NCI-H2196 treated with DMSO at 0.1 percent for 48 hours (cell line): ENCODE measurements around the gene POR.
A peak's percentile ranks its signal among the peaks of the same experiment; 100 is the strongest.
"Not testable (repeated sequence)": the region's sequence is repeated elsewhere in the genome, so short reads cannot be mapped to it uniquely, and the experiment has no call there.

Source experiments
- DNase-seq: peaks from one replicate; lab custom pipeline; 2025; ENCODE audit not compliant: unreplicated experiment; lab: John Stamatoyannopoulos, UW

The POR gene

DNA sequence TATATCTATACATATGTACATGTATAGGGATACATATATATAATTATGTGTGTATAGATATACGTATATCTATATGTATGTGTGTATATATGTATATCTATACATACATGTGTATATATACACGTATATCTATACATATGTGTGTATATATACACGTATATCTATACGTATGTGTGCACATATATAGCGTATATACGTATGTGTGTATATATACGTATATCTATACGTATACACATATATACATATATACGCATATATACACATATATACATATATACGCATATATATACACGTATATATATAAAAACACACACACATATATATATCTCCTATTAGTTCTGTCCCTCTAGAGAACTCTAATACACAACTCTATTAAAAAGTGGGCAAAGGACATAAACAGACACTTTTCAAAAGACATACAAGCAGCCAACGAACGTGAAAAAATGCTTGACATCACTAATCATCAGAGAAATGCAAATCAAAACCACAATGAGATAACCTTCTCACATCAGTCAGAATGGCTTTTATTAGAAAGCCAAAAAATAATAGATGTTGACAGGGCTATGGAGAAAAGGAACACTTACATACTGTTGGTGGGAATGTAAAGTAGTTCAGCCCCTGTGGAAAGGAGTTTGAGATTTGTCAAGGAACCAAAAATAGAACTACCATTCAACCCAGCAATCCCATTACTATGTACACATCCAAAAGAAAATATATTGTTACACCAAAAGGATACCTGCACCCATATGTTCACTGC, 101.4 kb downstream of the POR start:
- no peak for DNase-seq

DNA sequence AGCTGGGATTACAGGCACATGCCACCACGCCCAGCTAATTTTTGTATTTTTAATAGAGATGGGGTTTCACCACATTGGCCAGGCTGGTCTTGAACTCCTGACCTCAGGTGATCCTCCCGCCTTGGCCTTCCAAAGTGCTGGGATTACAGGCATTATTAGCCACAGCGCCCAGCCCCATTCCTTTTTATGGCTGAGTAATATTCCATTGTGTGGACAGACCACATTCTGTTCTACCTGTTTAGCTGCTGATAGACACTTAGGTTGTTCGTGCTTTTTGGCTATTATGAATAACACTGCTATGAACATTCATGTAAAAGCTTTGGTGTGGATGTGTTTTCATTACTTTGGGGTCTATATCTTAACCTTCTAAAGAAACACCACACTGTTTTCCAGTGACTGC, 103.6 kb downstream of the POR start:
- not testable (repeated sequence) for DNase-seq

DNA sequence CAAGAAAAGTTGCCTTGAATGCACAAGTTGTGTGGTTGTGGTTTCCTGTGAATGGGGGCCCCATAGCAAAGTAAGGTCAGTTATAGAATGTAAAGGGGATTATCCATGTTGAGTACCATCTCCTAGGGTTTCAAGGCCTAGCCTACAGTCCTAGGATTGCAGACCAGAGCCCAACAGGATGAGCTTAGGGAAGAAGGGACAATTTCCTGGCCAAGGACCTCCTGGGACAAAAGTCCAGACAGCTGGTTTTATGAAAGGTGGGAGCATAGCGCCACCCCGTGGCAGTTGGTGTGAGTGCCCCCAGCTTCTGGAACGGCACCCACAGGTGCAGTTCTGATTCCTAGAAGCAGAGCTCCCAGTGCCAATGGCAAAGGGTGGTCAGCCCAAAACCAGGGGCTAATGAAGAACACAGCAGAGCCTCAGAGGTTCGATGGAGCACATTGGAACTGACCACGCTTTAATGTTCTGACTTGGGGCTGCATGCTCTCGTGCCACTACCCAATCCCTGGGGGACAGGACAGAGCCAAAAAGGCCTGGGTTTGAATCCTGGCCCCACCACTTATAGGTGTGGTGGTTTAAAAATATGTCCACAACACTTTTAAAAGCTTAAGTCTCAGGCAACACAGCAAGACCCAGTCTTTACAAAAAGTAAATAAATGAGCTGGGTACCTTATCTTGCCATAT, 105.2 kb downstream of the POR start:
- peak; percentile 51 for DNase-seq

DNA sequence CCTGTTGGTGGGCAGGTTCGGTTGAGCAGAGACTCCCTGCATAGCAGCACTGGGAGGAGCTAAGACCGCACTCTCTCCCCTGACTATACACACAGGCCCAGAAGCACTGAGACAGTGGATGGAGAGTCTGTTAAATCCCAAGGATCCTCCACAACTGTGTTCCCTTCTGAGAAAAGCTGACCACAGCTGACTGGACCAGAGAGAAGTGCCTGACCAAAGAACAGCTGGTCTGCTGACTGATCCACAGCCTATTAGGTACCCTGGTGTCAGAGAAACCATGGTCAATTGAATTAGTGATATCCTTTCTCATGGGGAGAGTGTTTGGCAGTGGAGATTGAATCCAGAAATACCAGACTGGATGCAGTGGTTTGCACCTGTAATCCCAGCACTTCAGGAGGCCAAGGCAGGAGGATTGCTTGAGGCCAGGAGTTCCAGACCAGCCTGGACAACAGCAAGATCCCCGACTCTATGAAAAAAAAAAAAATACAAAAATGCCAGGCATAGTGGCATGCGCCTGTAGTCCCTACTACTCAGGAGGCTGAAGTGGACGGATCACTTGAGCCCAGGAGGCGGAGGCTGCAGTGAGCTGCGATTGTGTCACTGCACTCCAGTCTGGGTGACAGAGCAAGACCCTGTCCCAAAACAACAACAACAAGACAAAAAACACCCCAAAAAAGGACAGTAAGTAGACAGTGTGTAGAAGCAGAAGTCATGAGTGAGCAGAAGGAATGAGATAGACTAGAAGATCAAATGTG, 107.2 kb downstream of the POR start:
- DNase-seq = no peak

DNA sequence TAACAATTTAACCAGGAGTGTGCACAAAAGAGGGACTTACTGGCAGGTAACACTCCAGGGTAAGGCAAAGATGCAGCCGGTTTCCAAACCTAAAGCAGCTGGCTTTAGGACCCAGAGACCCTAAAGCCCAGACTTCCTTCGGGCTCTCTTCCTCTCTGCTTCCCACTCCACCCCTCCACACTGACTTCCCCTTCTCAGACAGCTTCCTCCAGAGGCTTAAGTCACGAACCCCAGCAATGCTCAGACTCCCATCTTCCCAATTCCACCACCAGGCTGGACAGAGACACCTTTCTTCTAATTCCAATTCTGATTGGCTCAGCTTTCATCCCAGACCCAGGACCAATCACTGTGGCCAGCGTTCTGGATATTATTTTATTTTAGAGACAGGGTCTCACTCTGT, 108.0 kb downstream of the POR start:
- DNase-seq = no peak

DNA sequence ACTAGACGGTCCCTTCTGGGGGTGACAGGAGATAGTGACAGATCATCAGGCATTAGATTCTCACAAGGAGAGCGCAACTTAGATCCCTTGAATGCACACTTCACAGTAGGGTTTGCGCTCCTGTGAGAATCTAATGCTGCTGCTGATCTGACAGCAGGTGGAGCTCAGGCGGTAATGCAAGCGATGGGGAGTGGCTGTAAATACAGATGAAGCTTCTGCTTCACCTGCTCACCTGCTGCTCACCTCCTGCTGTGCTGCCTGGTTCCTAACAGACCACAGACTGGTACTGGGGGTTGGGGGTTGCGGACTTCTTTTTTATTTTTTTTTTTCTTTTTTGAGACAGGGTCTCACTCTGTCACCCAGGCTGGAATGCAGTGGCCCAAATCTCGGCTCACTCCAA, 114.7 kb downstream of the POR start:
- DNase-seq = not testable (repeated sequence)

DNA sequence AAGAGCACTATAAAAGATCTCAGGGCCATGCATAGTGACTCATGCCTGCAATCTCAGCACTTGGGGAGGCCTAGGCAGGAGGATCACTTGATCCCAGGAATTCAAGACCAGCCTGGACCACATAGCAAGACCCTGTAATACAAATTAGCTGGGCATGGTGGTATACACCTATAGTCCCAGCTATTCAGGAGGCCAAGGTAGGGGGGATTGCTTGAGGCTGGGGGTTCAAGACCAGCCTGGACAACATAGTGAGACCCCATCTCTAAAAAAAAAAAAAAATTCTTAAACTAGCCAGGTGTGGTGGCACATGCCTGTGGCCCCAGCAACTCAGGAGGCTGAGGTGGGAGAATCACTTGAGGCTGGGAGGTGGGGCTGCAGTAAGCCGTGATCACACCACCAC, 117.0 kb downstream of the POR start:
- DNase-seq = no peak
